CD8-positive, alpha-beta memory T cell (primary cell): ENCODE measurements around the gene TMEFF1. TPM values are rescaled to one million over a fixed set of nuclear protein-coding genes. Genes with fewer than 3 reads are reported as not detected.

ENCODE experiments used
- CTCF ChIA-PET: fragments of 350-600 bp; sonication (Branson Sonifier 250); formaldehyde crosslinking; loops from one replicate; lab custom pipeline; 2021; ENCODE audit warnings: antibody characterized with exemption; lab: Charles Lee
- POLR2A ChIA-PET: fragments of 350-600 bp; sonication (Branson Sonifier 250); formaldehyde crosslinking; loops from one replicate; lab custom pipeline; 2021; ENCODE audit warnings: antibody characterized with exemption; lab: Charles Lee
- DNase-seq, 5 donors: peaks; one replicate each; pipeline versions ENCODE4 v3.0.0 to v3.0.0-alpha.2; 2020 to 2022; ENCODE audit warnings: mixed read lengths in 1 of 5
- H3K27ac ChIP-seq: one replicate; pipeline ENCODE4 v1.7.0; 2013; ENCODE audit warnings: low read depth, mild to moderate bottlenecking, low read length, moderate library complexity
- H3K27me3 ChIP-seq: 2 replicates; pipeline ENCODE4 v1.7.0; 2013; ENCODE audit warnings: low read length, mild to moderate bottlenecking; ENCODE audit not compliant: insufficient read depth, poor library complexity, severe bottlenecking
- H3K36me3 ChIP-seq: 2 replicates; pipeline ENCODE4 v1.7.0; 2013; ENCODE audit warnings: mild to moderate bottlenecking, low read length, moderate library complexity; ENCODE audit not compliant: insufficient read depth
- H3K4me1 ChIP-seq: 2 replicates; pipeline ENCODE4 v1.7.0; 2013; ENCODE audit warnings: mild to moderate bottlenecking, low read length, moderate library complexity; ENCODE audit not compliant: insufficient read depth
- H3K4me3 ChIP-seq: 2 replicates; pipeline ENCODE4 v1.7.0; 2013; ENCODE audit warnings: mild to moderate bottlenecking, low read length
- H3K9me3 ChIP-seq: 2 replicates; pipeline ENCODE4 v1.7.0; 2013; ENCODE audit warnings: mild to moderate bottlenecking, low read length
- H3K27ac Mint-ChIP-seq, 8 donors: one replicate each; pipeline ENCODE4 v1.8.0; 2020 to 2021; ENCODE audit warnings: mixed read lengths in 8 of 8, mild to moderate bottlenecking in 6 of 8, inconsistent platforms in 3 of 8, moderate library complexity in 3 of 8
- H3K27me3 Mint-ChIP-seq, 2 donors: one replicate each; pipeline ENCODE4 v1.8.0; 2020 to 2021; ENCODE audit warnings: mixed read lengths in 2 of 2, mild to moderate bottlenecking in 1 of 2, moderate library complexity in 1 of 2
- H3K36me3 Mint-ChIP-seq, 3 donors: one replicate each; pipeline ENCODE4 v1.8.0; 2020 to 2021; ENCODE audit warnings: mixed read lengths in 3 of 3, inconsistent platforms in 1 of 3, mild to moderate bottlenecking in 1 of 3
- H3K4me1 Mint-ChIP-seq, 3 donors: one replicate each; pipeline ENCODE4 v1.8.0; 2020 to 2021; ENCODE audit warnings: mixed read lengths in 3 of 3, inconsistent platforms in 1 of 3, mild to moderate bottlenecking in 1 of 3
- H3K4me3 Mint-ChIP-seq, 7 donors: one replicate each; pipeline ENCODE4 v1.8.0; 2020 to 2021; ENCODE audit warnings: mixed read lengths in 7 of 7, mild to moderate bottlenecking in 6 of 7, moderate library complexity in 4 of 7, inconsistent platforms in 2 of 7
- H3K9me3 Mint-ChIP-seq, 5 donors: one replicate each; pipeline ENCODE4 v1.8.0; 2020 to 2022; ENCODE audit warnings: mixed read lengths in 5 of 5, mild to moderate bottlenecking in 3 of 5, moderate library complexity in 2 of 5, inconsistent platforms in 1 of 5
- polyA plus RNA-seq: library from polyadenylated mRNA; unstranded; fragments of 300-500 nt; fragmentation: Illumina TruSeq; gene quantifications from one replicate; pipeline ENCODE4 v1.2.3, GENCODE V29; 2021
- total RNA-seq, 2 experiments: library from RNA; stranded (reverse); gene quantifications; one replicate each; pipeline ENCODE4 v1.2.3, GENCODE V29; 2021

The TMEFF1 gene
- total and polyA plus RNA-seq, 3 experiments from 2014 or later: 0.37 to 0.38 TPM; not detected in 1

- ChIA-PET CTCF (no interaction called here), POLR2A (no interaction called here)
- no peak for DNase-seq
- Mint-ChIP-seq H3K9me3 (no peaks in the 10 kb centered on the region), H3K4me1 (no peaks in the 10 kb centered on the region), H3K36me3 (peaks cover 0 to 2% (median 0%) of the 10 kb centered on the region in 3 donors), H3K27ac (no peak overlapping the region), H3K4me3 (no peak overlapping the region), H3K27me3 (no peaks in the 10 kb centered on the region)
- no peak overlapping the region for H3K27ac ChIP-seq
- H3K27me3 ChIP-seq: no peaks in the 10 kb centered on the region
- no peaks in the 10 kb centered on the region for H3K9me3 ChIP-seq
- H3K36me3 ChIP-seq: no peaks in the 10 kb centered on the region
- no peaks in the 10 kb centered on the region for H3K4me1 ChIP-seq
- H3K4me3 ChIP-seq: no peak overlapping the region
Measured at GRCh38 chr9:100605405-100605804, 132.5 kb downstream of the TMEFF1 start.

- H3K9me3 Mint-ChIP-seq: peaks cover 7 to 25% (median 8%) of the 10 kb centered on the region in 5 donors
- H3K4me1 Mint-ChIP-seq: no peaks in the 10 kb centered on the region
- no peak overlapping the region for H3K4me3 ChIP-seq
- H3K27me3 Mint-ChIP-seq: peaks cover 15 to 20% of the 10 kb centered on the region in 2 donors
- ChIA-PET POLR2A (no interaction called here), CTCF (no interaction called here)
- H3K27ac Mint-ChIP-seq: no peak overlapping the region
- H3K27ac ChIP-seq: no peak overlapping the region
- no peaks in the 10 kb centered on the region for H3K36me3 ChIP-seq
- H3K4me3 Mint-ChIP-seq: no peak overlapping the region
- H3K27me3 ChIP-seq: no peaks in the 10 kb centered on the region
- no peaks in the 10 kb centered on the region for H3K4me1 ChIP-seq
- DNase-seq: no peak
- H3K9me3 ChIP-seq: no peaks in the 10 kb centered on the region
- H3K36me3 Mint-ChIP-seq: peaks cover 0 to 8% (median 0%) of the 10 kb centered on the region in 3 donors
Measured at GRCh38 chr9:100619194-100619593, 146.2 kb downstream of the TMEFF1 start.

GRCh38 chr9:100619665-100620064 is 146.7 kb downstream of the TMEFF1 start:
- H3K4me3 ChIP-seq: no peak overlapping the region
- Mint-ChIP-seq H3K27ac (no peak overlapping the region), H3K27me3 (peaks cover 15 to 20% of the 10 kb centered on the region in 2 donors), H3K9me3 (peaks cover 7 to 25% (median 8%) of the 10 kb centered on the region in 5 donors), H3K4me3 (no peak overlapping the region), H3K36me3 (peaks cover 0 to 8% (median 0%) of the 10 kb centered on the region in 3 donors), H3K4me1 (no peaks in the 10 kb centered on the region)
- H3K9me3 ChIP-seq: no peaks in the 10 kb centered on the region
- H3K4me1 ChIP-seq: no peaks in the 10 kb centered on the region
- no peaks in the 10 kb centered on the region for H3K27me3 ChIP-seq
- ChIA-PET POLR2A (no interaction called here), CTCF (no interaction called here)
- no peaks in the 10 kb centered on the region for H3K36me3 ChIP-seq
- H3K27ac ChIP-seq: no peak overlapping the region
- no peak for DNase-seq

- Histone ChIP-seq H3K9me3 (no peaks in the 10 kb centered on the region), H3K4me3 (no peak overlapping the region), H3K36me3 (no peaks in the 10 kb centered on the region), H3K4me1 (no peaks in the 10 kb centered on the region), H3K27ac (no peak overlapping the region), H3K27me3 (no peaks in the 10 kb centered on the region)
- Mint-ChIP-seq H3K27ac (no peak overlapping the region), H3K27me3 (peaks cover 4 to 7% of the 10 kb centered on the region in 2 donors), H3K36me3 (peaks cover 0 to 6% (median 0%) of the 10 kb centered on the region in 3 donors), H3K9me3 (peaks cover 6 to 11% (median 7%) of the 10 kb centered on the region in 5 donors), H3K4me3 (no peak overlapping the region), H3K4me1 (no peaks in the 10 kb centered on the region)
- ChIA-PET POLR2A (no interaction called here), CTCF (no interaction called here)
- DNase-seq: no peak
Measured at GRCh38 chr9:100623969-100624368, 151.0 kb downstream of the TMEFF1 start.

GRCh38 chr9:100626949-100627348 is 154.0 kb downstream of the TMEFF1 start:
- Mint-ChIP-seq H3K4me1 (no peaks in the 10 kb centered on the region), H3K4me3 (no peak overlapping the region), H3K9me3 (peaks cover 5 to 11% (median 6%) of the 10 kb centered on the region in 5 donors), H3K27me3 (peaks cover 4 to 27% of the 10 kb centered on the region in 2 donors), H3K27ac (no peak overlapping the region), H3K36me3 (peaks cover 0 to 6% (median 0%) of the 10 kb centered on the region in 3 donors)
- no peak overlapping the region for H3K4me3 ChIP-seq
- H3K27ac ChIP-seq: no peak overlapping the region
- no peak for DNase-seq
- no peaks in the 10 kb centered on the region for H3K9me3 ChIP-seq
- no peaks in the 10 kb centered on the region for H3K27me3 ChIP-seq
- H3K36me3 ChIP-seq: no peaks in the 10 kb centered on the region
- ChIA-PET CTCF (no interaction called here), POLR2A (no interaction called here)
- H3K4me1 ChIP-seq: no peaks in the 10 kb centered on the region

Other genes with a start within 250 kb of the TMEFF1 start
- gene TEX10, start 120.2 kb upstream of the TMEFF1 start, total RNA-seq: 10 to 100 TPM; 31.3 to 34.1 TPM
- gene TEX10, start 120.2 kb upstream of the TMEFF1 start, polyA plus RNA-seq: 11.6 TPM
- gene MSANTD3, start 46.0 kb upstream of the TMEFF1 start, total RNA-seq: 10 to 100 TPM; 18.2 to 21.3 TPM
- gene MSANTD3, start 46.0 kb upstream of the TMEFF1 start, polyA plus RNA-seq: 7.2 TPM
- under 1 TPM; 0.20 to 0.26 TPM for gene CAVIN4, start 104.9 kb downstream of the TMEFF1 start, total RNA-seq
- gene CAVIN4, start 104.9 kb downstream of the TMEFF1 start, polyA plus RNA-seq: not detected